ENCODE results near the gene B3GAT1. TPM values are rescaled to one million over a fixed set of nuclear protein-coding genes. Genes with fewer than 3 reads are reported as not detected.
A peak's percentile ranks its signal among the peaks of the same experiment; 100 is the strongest.

Gene B3GAT1
- total RNA-seq, 2 donors from 2014 or later, result 0.16 TPM; not detected in 1

GRCh38 chr11:134332782-134333181 lies 79.3 kb downstream of the B3GAT1 start:
- no peak overlapping the region for H3K4me3 ChIP-seq
- no peak for TF ChIP-seq CTCF (IDR thresholded peaks at IDR 0.05)

GRCh38 chr11:134332189-134332631 lies 79.8 kb downstream of the B3GAT1 start:
- no peak for TF ChIP-seq CTCF (IDR thresholded peaks at IDR 0.05)
- peaks cover 0 to 11% of the 10 kb centered on the region in 2 donors for H3K4me1 ChIP-seq
- no peak overlapping the region for H3K27ac ChIP-seq
- peaks cover 0 to 5% of the 10 kb centered on the region in 2 donors for H3K27me3 ChIP-seq
- no peak for DNase-seq (ENCODE audit: low spot score)
- peak overlapping the region; percentile 39 to 54 for H3K4me3 ChIP-seq
- H3K36me3 ChIP-seq, result no peaks in the 10 kb centered on the region
- no peaks in the 10 kb centered on the region for H3K9me3 ChIP-seq

More at GRCh38 chr11:134332782-134333181, 79.3 kb downstream of the B3GAT1 start:
- H3K36me3 ChIP-seq, result no peaks in the 10 kb centered on the region
- peaks cover 0 to 11% of the 10 kb centered on the region in 2 donors for H3K4me1 ChIP-seq
- no peak for DNase-seq (ENCODE audit: low spot score)
- no peaks in the 10 kb centered on the region for H3K9me3 ChIP-seq
- peaks cover 0 to 5% of the 10 kb centered on the region in 2 donors for H3K27me3 ChIP-seq
- H3K27ac ChIP-seq, result no peak overlapping the region

- H3K36me3 ChIP-seq, result no peaks in the 10 kb centered on the region
- DNase-seq (ENCODE audit: low spot score), result no peak
- H3K27me3 ChIP-seq, result peaks cover 0 to 5% of the 10 kb centered on the region in 2 donors
- peak within 1 kb of the TSS; percentile 39 to 54 for H3K4me3 ChIP-seq
- H3K9me3 ChIP-seq, result no peaks in the 10 kb centered on the region
- TF ChIP-seq CTCF (IDR thresholded peaks at IDR 0.05), result no peak
- peaks cover 0 to 11% of the 10 kb centered on the region in 2 donors for H3K4me1 ChIP-seq
- H3K27ac ChIP-seq, result no peak within 1 kb of the TSS
Measured at GRCh38 chr11:134331354-134332188, 80.5 kb downstream of the B3GAT1 start, which contains the start of gene GLB1L2. GLB1L2 (plus strand) TSS chr11:134331988; CDS start chr11:134332062, 74 bp downstream.

DNA sequence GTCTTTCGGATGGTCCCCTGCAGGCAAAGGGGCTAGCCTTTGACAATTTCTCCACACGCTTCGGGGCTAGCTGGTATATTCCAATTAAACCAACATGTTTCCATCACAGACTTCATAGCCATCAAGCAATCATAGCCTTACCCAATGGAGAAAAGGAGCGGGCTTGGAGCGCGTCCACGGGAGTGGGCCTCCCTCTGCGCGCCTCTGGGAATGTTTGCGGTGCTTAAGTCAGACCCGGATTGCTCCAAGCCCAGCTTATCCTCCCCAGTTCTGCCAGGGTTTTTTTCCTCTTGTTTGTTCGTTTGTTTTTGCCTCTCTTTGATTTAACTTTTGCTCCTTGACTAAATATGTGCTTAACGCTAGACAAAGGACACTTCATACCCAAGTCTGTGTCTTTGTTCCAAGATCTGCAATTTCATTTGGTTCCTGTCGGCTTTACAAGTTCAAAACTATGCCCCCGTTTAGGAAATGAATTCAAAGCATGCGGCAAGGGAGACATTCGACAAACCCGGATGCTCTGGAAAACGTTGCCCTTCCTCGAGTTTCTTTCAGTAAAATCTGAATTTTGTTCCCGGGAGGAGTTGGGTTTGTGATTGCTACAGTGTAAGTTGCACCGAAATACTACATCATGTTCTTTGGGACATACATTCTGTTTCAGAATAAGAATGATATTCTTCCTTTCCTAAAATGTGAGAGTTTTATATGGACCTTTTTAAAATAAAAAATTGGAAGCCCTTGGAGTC lies 81.3 kb downstream of the B3GAT1 start:
- peak overlapping the region; percentile 35 to 54 for H3K4me3 ChIP-seq

More for the DNA sequence above, 81.3 kb downstream of the B3GAT1 start:
- DNase-seq (ENCODE audit: low spot score), result no peak
- Histone ChIP-seq H3K27me3 (peaks cover 0 to 5% of the 10 kb centered on the region in 2 donors), H3K27ac (no peak overlapping the region), H3K4me1 (peaks cover 0 to 11% of the 10 kb centered on the region in 2 donors), H3K36me3 (no peaks in the 10 kb centered on the region), H3K9me3 (no peaks in the 10 kb centered on the region)
- no peak for TF ChIP-seq CTCF (IDR thresholded peaks at IDR 0.05)

Other genes starting within 250 kb of the B3GAT1 start
- 1 to 10 TPM; 4.0 to 5.5 TPM for gene NCAPD3, start 188.3 kb downstream of the B3GAT1 start, total RNA-seq
- 10 to 100 TPM; 24.9 to 25.1 TPM for gene VPS26B, start 187.6 kb downstream of the B3GAT1 start, total RNA-seq
- 10 to 100 TPM; 35.8 to 47.1 TPM for gene THYN1, start 158.9 kb downstream of the B3GAT1 start, total RNA-seq
- gene ACAD8, start 158.7 kb downstream of the B3GAT1 start, total RNA-seq, result 10 to 100 TPM; 17.6 to 32.9 TPM
- gene GLB1L3, start 135.9 kb downstream of the B3GAT1 start, total RNA-seq, result not detected
- 1 to 10 TPM in 1 of 2 donors, under 1 TPM in 1; 0.22 to 2.4 TPM for gene GLB1L2, start 80.3 kb downstream of the B3GAT1 start, total RNA-seq

Data from right atrium auricular region (tissue), 2 donors.